RWPE2 (cell line): ENCODE measurements around the gene EIF2S2.
A peak's percentile ranks its signal among the peaks of the same experiment; 100 is the strongest.

ENCODE experiments used
- ATAC-seq: fragments of 200-7000 bp; cut with Tn5 transposase; 3 replicates; pipeline ENCODE4 v1.9.1; 2021; ENCODE audit warnings: low read depth
- DNase-seq: peaks from one replicate; pipeline ENCODE4 v3.0.0-alpha.2; 2020; ENCODE audit warnings: low spot score
- H3K27ac ChIP-seq: fragments of 450-650 bp; 2 replicates; pipeline ENCODE4 v1.5.1; 2017; ENCODE audit warnings: mild to moderate bottlenecking; ENCODE audit not compliant: poor library complexity, severe bottlenecking
- H3K27me3 ChIP-seq: fragments of 250-450 bp; sonication (Bioruptor Pico); 2 replicates; pipeline ENCODE4 v1.5.1; 2021; ENCODE audit warnings: mild to moderate bottlenecking, moderate library complexity; ENCODE audit not compliant: insufficient read depth, poor library complexity, severe bottlenecking
- H3K36me3 ChIP-seq: fragments of 250-450 bp; sonication (Bioruptor Pico); 2 replicates; pipeline ENCODE4 v1.5.1; 2020; ENCODE audit warnings: low read depth, mild to moderate bottlenecking, moderate library complexity
- H3K4me1 ChIP-seq: fragments of 250-450 bp; sonication (Bioruptor Pico); 2 replicates; pipeline ENCODE4 v1.5.1; 2021; ENCODE audit warnings: mild to moderate bottlenecking, moderate library complexity; ENCODE audit not compliant: insufficient read depth, poor library complexity, severe bottlenecking
- H3K4me3 ChIP-seq: fragments of 250-450 bp; sonication (Bioruptor Pico); 2 replicates; pipeline ENCODE4 v1.5.1; 2021; ENCODE audit warnings: mild to moderate bottlenecking, moderate library complexity; ENCODE audit not compliant: severe bottlenecking
- H3K9me3 ChIP-seq: fragments of 250-450 bp; sonication (Bioruptor Pico); 2 replicates; pipeline ENCODE4 v1.5.1; 2021; ENCODE audit warnings: mild to moderate bottlenecking, moderate library complexity; ENCODE audit not compliant: severe bottlenecking
- CTCF ChIP-seq: fragments of 450-650 bp; IDR thresholded peaks from one replicate; pipeline ENCODE4 v1.5.1; 2017; ENCODE audit warnings: mild to moderate bottlenecking, moderate library complexity; ENCODE audit not compliant: poor library complexity, severe bottlenecking

The EIF2S2 gene

GRCh38 chr20:34088305-34089174 lies 23.5 kb downstream of the EIF2S2 start:
- DNase-seq (no peak), ATAC-seq (no peak)
- peaks cover 74% of the 10 kb centered on the region for H3K36me3 ChIP-seq
- H3K4me1 ChIP-seq: peaks cover 4% of the 10 kb centered on the region
- no peaks in the 10 kb centered on the region for H3K9me3 ChIP-seq
- no peaks in the 10 kb centered on the region for H3K27me3 ChIP-seq
- TF ChIP-seq CTCF: no peak
- H3K4me3 ChIP-seq: no peak overlapping the region
- no peak overlapping the region for H3K27ac ChIP-seq

GRCh38 chr20:34085544-34086040 lies 26.5 kb downstream of the EIF2S2 start:
- Histone ChIP-seq H3K27ac (no peak overlapping the region), H3K9me3 (no peaks in the 10 kb centered on the region), H3K27me3 (no peaks in the 10 kb centered on the region), H3K36me3 (peaks cover 54% of the 10 kb centered on the region), H3K4me3 (no peak overlapping the region), H3K4me1 (peaks cover 15% of the 10 kb centered on the region)
- DNase-seq (no peak), ATAC-seq (no peak)
- TF ChIP-seq CTCF: no peak

DNA sequence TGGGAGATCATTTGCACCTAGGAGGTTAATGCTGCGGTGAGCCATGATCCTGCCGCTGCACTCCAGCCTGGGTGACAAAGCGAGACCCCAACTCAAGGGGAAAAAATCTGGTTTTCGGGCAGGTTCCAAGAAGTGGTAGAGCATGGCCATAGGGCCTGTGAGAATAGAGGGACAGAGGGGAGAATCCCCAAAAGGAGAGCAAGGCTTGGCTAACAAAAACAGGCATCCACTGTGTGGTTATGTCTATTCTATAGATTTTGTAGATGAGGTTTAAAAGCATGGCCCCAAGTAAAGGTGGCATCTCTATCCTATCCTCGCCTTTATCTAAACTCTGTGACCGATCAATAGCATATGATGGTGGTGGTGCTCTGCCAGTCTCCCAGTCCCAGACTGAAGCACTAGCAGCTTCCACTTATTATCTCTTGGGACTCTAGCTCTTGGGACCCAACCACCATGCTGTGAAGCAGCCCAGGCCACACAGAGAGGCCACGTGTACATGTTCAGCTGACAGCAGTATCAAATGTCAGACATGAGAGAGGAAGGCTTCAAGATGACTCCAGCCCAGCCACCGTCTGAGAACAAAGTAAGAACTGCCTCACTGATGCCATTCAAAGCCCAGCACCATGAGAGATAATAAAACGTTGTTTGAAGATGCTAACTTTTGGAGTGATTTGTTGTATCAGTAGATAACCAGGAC lies 27.7 kb downstream of the EIF2S2 start:
- DNase-seq (no peak), ATAC-seq (no peak)
- Histone ChIP-seq H3K36me3 (peaks cover 49% of the 10 kb centered on the region), H3K4me3 (no peak overlapping the region), H3K9me3 (no peaks in the 10 kb centered on the region), H3K4me1 (peaks cover 15% of the 10 kb centered on the region), H3K27ac (peak overlapping the region; percentile 44), H3K27me3 (no peaks in the 10 kb centered on the region)
- TF ChIP-seq CTCF: no peak

DNA sequence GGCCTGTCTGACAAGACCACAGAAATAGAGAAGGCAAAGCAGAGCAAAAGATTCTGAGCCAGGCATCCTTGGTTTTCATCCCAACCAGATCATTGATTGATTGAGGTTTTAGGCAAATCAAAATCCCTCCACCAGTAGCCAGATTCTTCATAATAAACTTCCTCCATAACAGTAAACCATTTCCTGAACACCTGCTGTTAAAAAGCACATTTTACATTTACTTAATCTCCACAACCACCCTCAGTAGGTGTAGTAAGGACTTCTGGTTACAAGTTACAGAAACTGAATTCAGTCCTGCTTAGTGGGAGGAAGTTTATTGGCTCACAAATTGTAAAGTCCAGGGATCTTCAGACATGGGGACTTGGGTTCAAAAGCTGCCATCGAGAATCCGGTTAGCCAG lies 28.3 kb downstream of the EIF2S2 start:
- peaks cover 15% of the 10 kb centered on the region for H3K4me1 ChIP-seq
- H3K4me3 ChIP-seq: no peak overlapping the region
- H3K9me3 ChIP-seq: no peaks in the 10 kb centered on the region
- no peak for ATAC-seq
- H3K27ac ChIP-seq: peak overlapping the region; percentile 44
- DNase-seq: no peak
- TF ChIP-seq CTCF: no peak
- peaks cover 45% of the 10 kb centered on the region for H3K36me3 ChIP-seq
- no peaks in the 10 kb centered on the region for H3K27me3 ChIP-seq

GRCh38 chr20:34083137-34083536 lies 28.9 kb downstream of the EIF2S2 start:
- H3K9me3 ChIP-seq: no peaks in the 10 kb centered on the region
- peak overlapping the region; percentile 44 for H3K27ac ChIP-seq
- ATAC-seq: peak; percentile 83
- no peak overlapping the region for H3K4me3 ChIP-seq
- DNase-seq: peak; percentile 98
- H3K36me3 ChIP-seq: peaks cover 45% of the 10 kb centered on the region
- TF ChIP-seq CTCF: peak; percentile 71
- H3K4me1 ChIP-seq: peaks cover 15% of the 10 kb centered on the region
- H3K27me3 ChIP-seq: no peaks in the 10 kb centered on the region
